Prostate gland (tissue), 2 donors: ENCODE results near the gene MLLT6. TPM values are rescaled to one million over a fixed set of nuclear protein-coding genes. Genes with fewer than 3 reads are reported as not detected.

Experiments used
- DNase-seq: peaks from one replicate; pipeline ENCODE4 v3.0.0-alpha.2; 2019; ENCODE audit warnings: low spot score
- H3K27ac ChIP-seq, 2 donors: fragments of 200-600 bp; sonication (generic); 2 replicates each; pipeline ENCODE4 v1.5.1; 2017 to 2019
- H3K27me3 ChIP-seq: fragments of 200-600 bp; sonication (generic); replicated peaks from 2 replicates; pipeline ENCODE4 v1.5.1; 2019; ENCODE audit not compliant: insufficient read depth
- H3K36me3 ChIP-seq, 2 donors: fragments of 200-600 bp; sonication (generic); 1 replicate in 1 of 2; 2 replicates in 1 of 2; pipeline versions ENCODE4 v1.5.1 to v1.8.1; 2017 to 2019
- H3K4me1 ChIP-seq: fragments of 200-600 bp; sonication (generic); replicated peaks from 2 replicates; pipeline ENCODE4 v1.5.1; 2019
- H3K4me3 ChIP-seq, 2 donors: fragments of 200-600 bp; sonication (generic); 2 replicates each; pipeline ENCODE4 v1.5.1; 2017 to 2019
- H3K9me3 ChIP-seq: fragments of 200-600 bp; sonication (generic); 2 replicates; pipeline ENCODE4 v1.5.1; 2017
- POLR2A ChIP-seq: fragments of 450-650 bp; IDR thresholded peaks from one replicate; pipeline ENCODE4 v1.6.1; 2016; ENCODE audit warnings: antibody characterized with exemption, mild to moderate bottlenecking
- POLR2AphosphoS5 ChIP-seq: sonication (generic); formaldehyde crosslinking; IDR thresholded peaks from one replicate; pipeline ENCODE4 v1.6.1; 2017; ENCODE audit warnings: antibody characterized with exemption
- WGBS: methylation state at CpG from one replicate; pipeline ENCODE4 v1.1.5; 2018; 5-methylcytosine and 5-hydroxymethylcytosine counted together
- intact Hi-C: fragments of 100-400 bp; cut with DNase I; formaldehyde crosslinking; loops from one replicate; pipeline ENCODE4 v1.14.2; 2022
- total RNA-seq, 2 donors: library from RNA; depleted of rRNA; stranded (reverse); fragments of >200 nt; gene quantifications; one replicate each; pipeline ENCODE4 v1.1.0, GENCODE V29; 2016
- TF ChIP-seq, protein P1 (sequence below), 4 experiments: fragments of 200-600 bp in 2 of 4; fragments of 450-650 bp in 2 of 4; sonication (generic) in 2 of 4; IDR thresholded peaks; 1 replicate in 3 of 4; 2 replicates in 1 of 4; pipeline ENCODE4 v1.5.1; 2016 to 2019; ENCODE audit warnings: antibody characterized with exemption in 4 of 4, mild to moderate bottlenecking in 2 of 4, moderate library complexity in 2 of 4

Gene MLLT6
- total RNA-seq, 2 donors from 2014 or later, result 69.1 to 142 TPM

GRCh38 chr17:38705523-38705802, 390 bp downstream of the MLLT6 start:
- intact Hi-C loops, result loop anchor here (1.0 kb wide), 1 partner anchor 25 kb away; the partner anchor contains the start of gene CISD3
- H3K27ac ChIP-seq, result peak overlapping the region; percentile 96 to 98

DNA sequence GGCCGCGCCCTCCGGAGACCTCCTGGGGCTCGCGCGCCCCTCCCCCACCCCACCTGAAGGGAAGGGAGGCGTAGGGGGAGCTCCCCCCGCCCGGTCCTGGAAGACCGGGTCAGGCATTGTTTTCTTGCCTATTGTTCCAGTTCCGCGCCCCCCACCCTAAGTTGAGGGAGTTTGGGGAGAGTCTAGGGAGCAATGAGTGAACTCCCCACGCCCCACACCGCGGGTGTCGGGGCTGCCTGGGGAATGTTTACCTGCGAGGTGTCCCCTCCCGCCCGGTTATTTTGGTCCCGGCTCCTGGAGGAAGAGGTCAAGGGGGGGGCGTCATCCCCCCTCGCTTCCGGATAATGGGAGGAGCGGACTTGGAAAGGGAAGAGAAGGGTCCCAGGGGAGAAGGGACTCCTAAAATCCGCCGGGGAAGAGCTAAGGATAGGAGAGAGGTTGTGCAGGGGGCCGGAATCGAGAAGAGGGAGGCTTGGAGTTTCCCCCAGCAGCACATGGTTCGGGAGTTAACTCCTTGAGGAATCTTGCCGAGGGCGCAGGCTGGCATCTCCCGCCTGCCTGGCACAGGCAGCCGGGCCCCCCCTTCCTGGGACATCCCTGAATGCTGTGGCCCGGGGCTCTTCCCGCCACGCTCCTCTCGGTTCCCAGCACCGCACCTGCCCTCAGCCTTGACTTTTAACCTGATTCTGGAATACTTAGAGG, 881 bp downstream of the MLLT6 start:
- TF ChIP-seq, protein P1, sequence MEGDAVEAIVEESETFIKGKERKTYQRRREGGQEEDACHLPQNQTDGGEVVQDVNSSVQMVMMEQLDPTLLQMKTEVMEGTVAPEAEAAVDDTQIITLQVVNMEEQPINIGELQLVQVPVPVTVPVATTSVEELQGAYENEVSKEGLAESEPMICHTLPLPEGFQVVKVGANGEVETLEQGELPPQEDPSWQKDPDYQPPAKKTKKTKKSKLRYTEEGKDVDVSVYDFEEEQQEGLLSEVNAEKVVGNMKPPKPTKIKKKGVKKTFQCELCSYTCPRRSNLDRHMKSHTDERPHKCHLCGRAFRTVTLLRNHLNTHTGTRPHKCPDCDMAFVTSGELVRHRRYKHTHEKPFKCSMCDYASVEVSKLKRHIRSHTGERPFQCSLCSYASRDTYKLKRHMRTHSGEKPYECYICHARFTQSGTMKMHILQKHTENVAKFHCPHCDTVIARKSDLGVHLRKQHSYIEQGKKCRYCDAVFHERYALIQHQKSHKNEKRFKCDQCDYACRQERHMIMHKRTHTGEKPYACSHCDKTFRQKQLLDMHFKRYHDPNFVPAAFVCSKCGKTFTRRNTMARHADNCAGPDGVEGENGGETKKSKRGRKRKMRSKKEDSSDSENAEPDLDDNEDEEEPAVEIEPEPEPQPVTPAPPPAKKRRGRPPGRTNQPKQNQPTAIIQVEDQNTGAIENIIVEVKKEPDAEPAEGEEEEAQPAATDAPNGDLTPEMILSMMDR (IDR thresholded peaks at IDR 0.05), result no peak
- TF ChIP-seq POLR2A, result no peak
- TF ChIP-seq POLR2AphosphoS5, result no peak
- H3K27me3 ChIP-seq, result no peaks in the 10 kb centered on the region
- peaks cover 4% of the 10 kb centered on the region for H3K4me1 ChIP-seq
- intact Hi-C loops, result loop anchor here (1.0 kb wide), 1 partner anchor 24 kb away; the partner anchor contains the start of gene CISD3
- H3K4me3 ChIP-seq, result peak overlapping the region; percentile 86 to 98
- under 1% methylated on average over 27 of the region's 38 CpGs for WGBS
- H3K9me3 ChIP-seq, result no peaks in the 10 kb centered on the region
- DNase-seq, result peak; percentile 49
- H3K36me3 ChIP-seq, result peaks cover 0 to 4% of the 10 kb centered on the region in 2 donors
- peak overlapping the region; percentile 96 to 98 for H3K27ac ChIP-seq

More at GRCh38 chr17:38705523-38705802, 390 bp downstream of the MLLT6 start:
- TF ChIP-seq POLR2AphosphoS5 (no peak), POLR2A (no peak)
- TF ChIP-seq, protein P1 (IDR thresholded peaks at IDR 0.05), result no peak
- no peak for DNase-seq
- H3K36me3 ChIP-seq, result peaks cover 0 to 4% of the 10 kb centered on the region in 2 donors
- H3K4me1 ChIP-seq, result peaks cover 4% of the 10 kb centered on the region
- H3K9me3 ChIP-seq, result no peaks in the 10 kb centered on the region
- no peaks in the 10 kb centered on the region for H3K27me3 ChIP-seq
- under 1% methylated on average over 14 of the region's 32 CpGs for WGBS
- peak overlapping the region; percentile 86 to 98 for H3K4me3 ChIP-seq

DNA sequence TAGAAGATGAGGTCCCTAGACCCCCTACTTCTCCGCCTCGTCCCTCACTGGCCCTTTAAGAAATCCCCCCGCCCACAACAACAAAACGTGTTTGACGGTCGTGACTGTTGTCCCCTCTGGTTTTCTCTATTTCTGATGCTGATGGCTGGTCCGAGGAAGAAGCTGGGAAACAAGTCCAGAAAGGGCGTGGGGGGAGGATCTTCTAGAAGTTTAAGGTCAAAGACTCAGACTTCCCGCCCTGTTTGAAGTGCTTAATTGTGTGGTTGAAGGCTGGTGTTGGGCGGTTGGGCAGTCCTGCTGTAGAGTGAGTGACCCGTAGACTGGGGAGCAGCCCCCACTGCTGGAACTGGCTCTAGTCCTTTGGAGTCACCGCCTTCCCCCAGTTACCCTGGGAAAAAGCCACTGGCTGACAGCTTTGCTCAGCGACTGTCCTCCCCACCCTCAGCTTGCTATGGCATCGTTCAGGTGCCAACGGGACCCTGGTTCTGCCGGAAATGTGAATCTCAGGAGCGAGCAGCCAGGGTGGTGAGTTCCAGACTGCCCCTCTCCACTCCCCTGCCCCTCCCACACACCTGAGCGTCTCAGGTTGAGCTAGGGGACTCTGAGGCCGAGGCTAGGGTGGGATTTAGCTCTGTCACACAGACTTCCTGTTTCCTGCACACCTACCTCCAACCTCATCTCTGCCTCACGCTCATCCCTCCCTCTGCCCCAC, 1.6 kb downstream of the MLLT6 start:
- intact Hi-C loops, result no loop called here
- peak overlapping the region; percentile 86 to 98 for H3K4me3 ChIP-seq
- H3K27ac ChIP-seq, result peak overlapping the region; percentile 96 to 98
- peaks cover under 1 to 4% of the 10 kb centered on the region in 2 donors for H3K36me3 ChIP-seq
- H3K27me3 ChIP-seq, result no peaks in the 10 kb centered on the region
- DNase-seq, result no peak
- TF ChIP-seq, protein P1 (IDR thresholded peaks at IDR 0.05), result no peak
- TF ChIP-seq POLR2A, result no peak
- no peak for TF ChIP-seq POLR2AphosphoS5
- H3K9me3 ChIP-seq, result no peaks in the 10 kb centered on the region
- peaks cover 4% of the 10 kb centered on the region for H3K4me1 ChIP-seq
- WGBS, result 7% methylated on average over 20 of the region's 20 CpGs

DNA sequence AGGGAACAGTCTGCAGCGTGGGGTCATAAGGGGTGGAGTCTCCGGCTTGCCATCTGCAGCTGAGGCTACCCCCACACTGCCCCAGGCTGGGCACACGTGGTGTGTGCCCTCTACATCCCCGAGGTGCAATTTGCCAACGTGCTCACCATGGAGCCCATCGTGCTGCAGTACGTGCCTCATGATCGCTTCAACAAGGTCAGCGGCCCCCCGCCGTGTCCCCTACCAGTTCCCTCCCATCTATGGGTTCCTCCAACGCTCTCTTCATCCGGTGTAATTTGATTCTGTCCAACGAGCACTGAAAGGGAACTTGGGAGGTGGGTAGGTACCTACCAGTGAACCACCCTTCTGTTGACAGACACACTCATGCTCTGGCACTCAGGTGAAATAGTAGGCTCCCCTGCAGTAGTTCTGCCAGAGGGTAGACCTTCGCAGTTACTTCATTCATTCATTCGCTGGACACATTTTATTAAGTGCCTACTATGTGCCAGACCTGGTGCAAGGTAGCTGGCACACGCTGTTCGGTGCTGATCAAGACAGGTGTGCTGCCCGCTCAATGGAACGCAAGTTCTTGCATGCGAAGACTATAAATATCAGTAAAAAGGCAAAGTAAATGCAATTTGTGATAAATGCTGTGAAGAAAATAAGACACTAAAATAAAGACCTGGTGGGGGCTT, 2.7 kb downstream of the MLLT6 start:
- 69% methylated on average over 21 of the region's 21 CpGs for WGBS
- H3K27me3 ChIP-seq, result no peaks in the 10 kb centered on the region
- no peak for DNase-seq
- peaks cover 4% of the 10 kb centered on the region for H3K4me1 ChIP-seq
- intact Hi-C loops, result no loop called here
- no peak overlapping the region for H3K4me3 ChIP-seq
- no peaks in the 10 kb centered on the region for H3K9me3 ChIP-seq
- H3K36me3 ChIP-seq, result peaks cover 4 to 8% of the 10 kb centered on the region in 2 donors
- H3K27ac ChIP-seq, result no peak overlapping the region
- TF ChIP-seq, protein P1 (IDR thresholded peaks at IDR 0.05), result no peak
- no peak for TF ChIP-seq POLR2AphosphoS5
